ENCODE results near the gene CPNE7. TPM values are rescaled to one million over a fixed set of nuclear protein-coding genes. Genes with fewer than 3 reads are reported as not detected.

CPNE7 gene
- total and polyA plus RNA-seq, 7 experiments from 2014 or later, result 0.39 to 5.2 TPM; not detected in 5

DNA sequence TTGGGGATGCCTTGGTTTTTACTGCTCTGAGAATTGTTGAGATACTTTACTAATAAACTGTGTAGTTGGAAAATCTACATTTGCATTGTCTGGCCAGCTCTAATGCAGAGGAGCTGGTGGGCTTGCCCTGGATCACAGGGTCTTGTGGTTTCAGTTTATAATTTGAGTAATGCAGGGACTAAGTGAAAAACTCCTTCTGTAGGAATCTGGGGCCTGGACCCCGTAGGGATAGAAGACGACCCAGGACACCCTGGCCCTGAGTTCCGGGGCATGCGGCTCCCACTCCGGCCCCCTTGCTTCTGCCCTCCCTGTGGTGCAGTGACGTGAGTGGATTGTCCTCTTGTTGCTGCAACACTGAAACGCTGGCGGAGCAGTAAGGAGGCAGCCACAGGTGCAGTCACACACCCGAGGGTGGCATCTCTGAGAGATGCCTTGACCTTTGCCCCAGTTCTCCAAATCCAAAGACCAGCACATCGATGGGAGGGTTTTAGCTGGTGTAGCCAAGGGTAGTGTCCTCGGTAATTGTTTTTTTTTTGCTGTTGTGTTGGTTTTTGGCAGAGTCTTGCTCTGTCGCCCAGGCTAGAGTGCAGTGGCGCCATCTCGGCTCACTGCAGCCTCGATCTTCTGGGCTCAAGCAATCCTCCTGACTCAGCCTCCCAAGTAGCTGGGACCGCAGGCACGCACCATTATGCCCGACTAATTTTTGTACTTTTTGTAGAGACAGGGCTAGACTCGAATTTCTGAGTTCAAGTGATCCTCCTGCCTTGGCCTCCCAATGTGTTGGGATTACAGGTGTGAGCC is 17.7 kb upstream of the CPNE7 start:
- CTCF ChIA-PET, result interaction anchor here (0.6 to 1.2 kb wide), 4 partner anchors 23 to 241 kb away, joined by 3 to 8 read pairs (median 4); no protein-coding TSS in a partner anchor
- Histone ChIP-seq H3K27me3 (ENCODE audit: control insufficient read depth in 2 of 2, insufficient read depth in 2 of 2, low read length in 2 of 2) (no peaks in the 10 kb centered on the region), H3K27ac (ENCODE audit: low read depth, low read length) (no peak overlapping the region), H3K4me1 (ENCODE audit: control insufficient read depth in 2 of 2, insufficient read depth in 2 of 2, low read length in 2 of 2) (peaks cover 17 to 22% of the 10 kb centered on the region in 2 donors), H3K4me3 (ENCODE audit: low read length) (no peak overlapping the region), H3K36me3 (ENCODE audit: control insufficient read depth in 2 of 3, insufficient read depth in 3 of 3, low read length in 3 of 3) (peaks cover 4 to 61% (median 12%) of the 10 kb centered on the region in 3 experiments), H3K9me3 (ENCODE audit: control insufficient read depth in 2 of 3, low read length in 3 of 3) (no peaks in the 10 kb centered on the region)
- ATAC-seq, result no peak
- peaks cover 22 to 39% (median 31%) of the 10 kb centered on the region in 7 donors for H3K4me1 Mint-ChIP-seq
- peaks cover 0 to 2% (median 0%) of the 10 kb centered on the region in 11 donors for H3K9me3 Mint-ChIP-seq
- H3K36me3 Mint-ChIP-seq, result peaks cover 11 to 27% (median 12%) of the 10 kb centered on the region in 5 donors
- POLR2A ChIA-PET, result interaction anchor here (0.6 to 2.2 kb wide), 7 partner anchors 16 to 121 kb away, joined by 3 to 12 read pairs (median 5); partner anchors contain the start of gene SPG7
- intact Hi-C loops (cut with micrococcal nuclease), result loop anchor here (1.0 kb wide), 1 partner anchor 225 kb away; no protein-coding TSS in a partner anchor
- peak overlapping the region; percentile 5 to 81 (median 56) for H3K4me3 Mint-ChIP-seq
- H3K27ac Mint-ChIP-seq, result peak overlapping the region; percentile 14 to 93 (median 80)
- DNase-seq, result no peak
- H3K27me3 Mint-ChIP-seq, result no peaks in the 10 kb centered on the region

DNA sequence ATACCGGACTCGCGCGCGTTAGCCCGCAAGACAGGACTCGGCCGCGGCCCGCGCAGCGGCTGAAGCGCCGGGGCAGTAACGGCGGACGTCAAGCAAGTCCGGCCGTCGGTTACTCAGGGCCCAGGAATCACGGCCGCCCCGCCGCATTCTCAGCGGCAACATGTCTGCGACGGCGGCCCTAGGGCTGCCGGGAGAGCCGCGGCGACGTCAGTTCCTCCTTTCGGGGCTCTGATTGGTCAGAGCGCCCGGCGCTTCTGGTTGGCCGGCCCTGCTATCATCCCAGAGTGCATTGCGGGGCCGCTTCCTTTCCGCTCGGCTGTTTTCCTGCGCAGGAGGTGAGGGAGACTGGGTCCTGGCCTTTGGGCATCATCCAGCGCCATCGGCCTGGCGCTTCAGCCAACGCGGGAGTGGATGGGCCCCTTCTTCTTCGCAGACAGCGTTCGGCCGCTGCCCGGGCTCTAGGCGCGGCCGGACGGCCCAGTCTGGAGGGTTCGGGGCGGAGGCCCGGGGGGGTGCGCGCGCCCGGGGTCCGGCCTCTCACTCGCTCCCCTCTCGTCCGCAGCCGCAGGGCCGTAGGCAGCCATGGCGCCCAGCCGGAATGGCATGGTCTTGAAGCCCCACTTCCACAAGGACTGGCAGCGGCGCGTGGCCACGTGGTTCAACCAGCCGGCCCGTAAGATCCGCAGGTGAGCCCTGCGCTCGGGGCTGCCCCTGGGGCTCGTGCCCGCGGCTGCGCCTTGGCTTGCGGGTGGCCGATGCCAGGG is 15.0 kb upstream of the CPNE7 start, which contains the start of gene RPL13:
TSS of gene RPL13 (plus strand) at position 305 of the 764 bp plus-strand sequence. CDS start at position 583, 278 bp downstream.
- Histone ChIP-seq H3K4me1 (ENCODE audit: control insufficient read depth in 2 of 2, insufficient read depth in 2 of 2, low read length in 2 of 2) (peaks cover 24 to 42% of the 10 kb centered on the region in 2 donors), H3K27ac (ENCODE audit: low read depth, low read length) (peak within 1 kb of the TSS; percentile 87), H3K36me3 (ENCODE audit: control insufficient read depth in 2 of 3, insufficient read depth in 3 of 3, low read length in 3 of 3) (peaks cover 16 to 59% (median 26%) of the 10 kb centered on the region in 3 experiments), H3K27me3 (ENCODE audit: control insufficient read depth in 2 of 2, insufficient read depth in 2 of 2, low read length in 2 of 2) (no peaks in the 10 kb centered on the region), H3K9me3 (ENCODE audit: control insufficient read depth in 2 of 3, low read length in 3 of 3) (no peaks in the 10 kb centered on the region), H3K4me3 (ENCODE audit: low read length) (peak within 1 kb of the TSS; percentile 97)
- peaks cover 11 to 40% (median 15%) of the 10 kb centered on the region in 5 donors for H3K36me3 Mint-ChIP-seq
- DNase-seq (peak; percentile 79 to 95 (median 92)), ATAC-seq (peak; percentile 96)
- H3K9me3 Mint-ChIP-seq, result peaks cover 0 to 3% (median 0%) of the 10 kb centered on the region in 11 donors
- ChIA-PET POLR2A (interaction anchor here (0.6 to 2.2 kb wide), 10 partner anchors 8 to 245 kb away, joined by 3 to 10 read pairs (median 5); partner anchors contain the start of genes CPNE7 and SPG7), CTCF (no interaction called here)
- intact Hi-C loops (cut with micrococcal nuclease), result loop anchor here (1.0 to 5.0 kb wide), 19 partner anchors 11 to 1608 kb away; partner anchors contain the start of genes ANKRD11 (in 2 of the 2), SPG7 (in 2 of the 2), BANP (in 1 of the 2) and CDH15 (in 1 of the 2)
- H3K27ac Mint-ChIP-seq, result peak within 1 kb of the TSS; percentile 92 to 99 (median 98)
- H3K4me3 Mint-ChIP-seq, result peak within 1 kb of the TSS; percentile 85 to 99 (median 96)
- H3K27me3 Mint-ChIP-seq, result no peaks in the 10 kb centered on the region
- peaks cover 33 to 63% (median 55%) of the 10 kb centered on the region in 7 donors for H3K4me1 Mint-ChIP-seq

DNA sequence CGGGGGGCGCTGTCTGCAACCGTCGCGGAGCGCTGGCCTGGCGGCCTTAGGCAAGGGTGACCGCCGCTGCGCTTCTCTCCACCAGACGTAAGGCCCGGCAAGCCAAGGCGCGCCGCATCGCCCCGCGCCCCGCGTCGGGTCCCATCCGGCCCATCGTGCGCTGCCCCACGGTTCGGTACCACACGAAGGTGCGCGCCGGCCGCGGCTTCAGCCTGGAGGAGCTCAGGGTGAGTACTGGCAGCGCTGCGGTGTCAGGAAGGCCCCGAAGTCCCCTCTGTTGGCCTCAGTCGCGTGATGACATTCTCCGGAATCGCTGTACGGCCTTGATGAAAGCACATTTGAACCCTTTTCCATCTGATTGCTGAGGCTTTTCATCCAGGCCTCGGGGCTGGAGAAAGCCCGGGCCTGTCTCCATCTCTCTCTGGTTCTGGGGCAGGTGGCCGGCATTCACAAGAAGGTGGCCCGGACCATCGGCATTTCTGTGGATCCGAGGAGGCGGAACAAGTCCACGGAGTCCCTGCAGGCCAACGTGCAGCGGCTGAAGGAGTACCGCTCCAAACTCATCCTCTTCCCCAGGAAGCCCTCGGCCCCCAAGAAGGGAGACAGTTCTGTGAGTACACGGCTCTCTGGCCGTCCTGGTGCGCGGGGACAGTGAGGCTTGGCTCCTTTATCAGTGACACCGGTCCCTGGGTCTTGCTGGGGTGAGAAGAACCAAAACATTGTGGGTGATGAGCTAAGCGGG is 14.2 kb upstream of the CPNE7 start:
- intact Hi-C loops (cut with micrococcal nuclease), result loop anchor here (2.0 to 5.0 kb wide), 8 partner anchors 27 to 1609 kb away; partner anchors contain the start of genes BANP (in 1 of the 2) and CDH15 (in 1 of the 2)
- no peaks in the 10 kb centered on the region for H3K27me3 Mint-ChIP-seq
- Histone ChIP-seq H3K36me3 (ENCODE audit: control insufficient read depth in 2 of 3, insufficient read depth in 3 of 3, low read length in 3 of 3) (peaks cover 16 to 52% (median 26%) of the 10 kb centered on the region in 3 experiments), H3K9me3 (ENCODE audit: control insufficient read depth in 2 of 3, low read length in 3 of 3) (no peaks in the 10 kb centered on the region), H3K4me3 (ENCODE audit: low read length) (peak overlapping the region; percentile 97), H3K4me1 (ENCODE audit: control insufficient read depth in 2 of 2, insufficient read depth in 2 of 2, low read length in 2 of 2) (peaks cover 31 to 49% of the 10 kb centered on the region in 2 donors), H3K27me3 (ENCODE audit: control insufficient read depth in 2 of 2, insufficient read depth in 2 of 2, low read length in 2 of 2) (no peaks in the 10 kb centered on the region), H3K27ac (ENCODE audit: low read depth, low read length) (peak overlapping the region; percentile 87)
- H3K9me3 Mint-ChIP-seq, result peaks cover 0 to 3% (median 0%) of the 10 kb centered on the region in 11 donors
- ChIA-PET POLR2A (interaction anchor here (0.6 to 2.2 kb wide), 8 partner anchors 9 to 247 kb away, joined by 3 to 9 read pairs (median 4); partner anchors contain the start of gene CPNE7), CTCF (no interaction called here)
- H3K4me3 Mint-ChIP-seq, result peak overlapping the region; percentile 85 to 99 (median 96)
- no peak for ATAC-seq
- DNase-seq, result peak in 1 of 9 donors; percentile 9
- peaks cover 11 to 40% (median 15%) of the 10 kb centered on the region in 5 donors for H3K36me3 Mint-ChIP-seq
- peak overlapping the region; percentile 78 to 98 (median 88) for H3K27ac Mint-ChIP-seq
- peaks cover 41 to 67% (median 62%) of the 10 kb centered on the region in 7 donors for H3K4me1 Mint-ChIP-seq

DNA sequence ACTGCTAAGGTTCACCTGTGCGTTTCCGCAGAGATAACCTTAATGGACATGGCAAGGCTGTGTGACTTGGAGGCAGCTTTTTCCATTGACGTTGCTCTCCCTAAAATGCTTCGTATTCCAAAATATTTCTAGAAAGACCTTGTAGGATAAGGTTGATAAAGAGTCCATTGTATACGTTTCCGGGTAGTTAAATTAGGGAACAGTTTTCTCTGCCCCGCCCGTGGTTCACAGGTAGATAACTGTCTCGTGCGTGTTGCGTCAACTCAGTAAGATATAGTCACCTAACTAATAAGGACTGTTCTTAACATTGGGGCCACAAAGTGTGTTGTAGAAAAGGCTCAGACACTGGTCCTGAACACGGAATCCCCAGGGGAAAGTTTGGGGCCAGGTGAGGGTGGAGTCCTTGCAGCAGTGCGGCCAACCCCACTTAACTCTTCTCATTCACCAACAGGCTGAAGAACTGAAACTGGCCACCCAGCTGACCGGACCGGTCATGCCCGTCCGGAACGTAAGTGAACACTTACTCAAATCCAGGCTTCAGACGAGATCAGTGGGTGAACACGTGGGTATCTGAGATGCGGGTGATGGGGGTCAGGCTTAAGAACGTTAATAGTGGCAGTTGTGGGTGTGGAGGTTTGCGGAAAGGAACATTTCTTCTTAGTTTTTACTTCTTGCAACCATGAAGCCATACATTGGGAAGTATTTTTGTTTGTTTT is 13.5 kb upstream of the CPNE7 start:
- intact Hi-C loops (cut with micrococcal nuclease), result loop anchor here (2.0 to 5.0 kb wide), 8 partner anchors 27 to 1610 kb away; partner anchors contain the start of genes BANP (in 1 of the 2) and CDH15 (in 1 of the 2)
- no peaks in the 10 kb centered on the region for H3K9me3 ChIP-seq (ENCODE audit: control insufficient read depth in 2 of 3, low read length in 3 of 3)
- peaks cover 16 to 44% (median 26%) of the 10 kb centered on the region in 3 experiments for H3K36me3 ChIP-seq (ENCODE audit: control insufficient read depth in 2 of 3, insufficient read depth in 3 of 3, low read length in 3 of 3)
- H3K4me1 Mint-ChIP-seq, result peaks cover 42 to 65% (median 62%) of the 10 kb centered on the region in 7 donors
- H3K27me3 Mint-ChIP-seq, result no peaks in the 10 kb centered on the region
- peak overlapping the region; percentile 85 to 99 (median 96) for H3K4me3 Mint-ChIP-seq
- ATAC-seq, result no peak
- peaks cover 33 to 49% of the 10 kb centered on the region in 2 donors for H3K4me1 ChIP-seq (ENCODE audit: control insufficient read depth in 2 of 2, insufficient read depth in 2 of 2, low read length in 2 of 2)
- POLR2A ChIA-PET, result interaction anchor here (1.5 to 2.2 kb wide), 5 partner anchors 10 to 246 kb away, joined by 3 to 9 read pairs (median 6); no protein-coding TSS in a partner anchor
- H3K9me3 Mint-ChIP-seq, result peaks cover 0 to 3% (median 0%) of the 10 kb centered on the region in 11 donors
- CTCF ChIA-PET, result no interaction called here
- H3K36me3 Mint-ChIP-seq, result peaks cover 11 to 37% (median 15%) of the 10 kb centered on the region in 5 donors
- H3K27ac Mint-ChIP-seq, result peak overlapping the region; percentile 78 to 98 (median 88)
- H3K27ac ChIP-seq (ENCODE audit: low read depth, low read length), result peak overlapping the region; percentile 87
- peak overlapping the region; percentile 97 for H3K4me3 ChIP-seq (ENCODE audit: low read length)
- H3K27me3 ChIP-seq (ENCODE audit: control insufficient read depth in 2 of 2, insufficient read depth in 2 of 2, low read length in 2 of 2), result no peaks in the 10 kb centered on the region
- no peak for DNase-seq

DNA sequence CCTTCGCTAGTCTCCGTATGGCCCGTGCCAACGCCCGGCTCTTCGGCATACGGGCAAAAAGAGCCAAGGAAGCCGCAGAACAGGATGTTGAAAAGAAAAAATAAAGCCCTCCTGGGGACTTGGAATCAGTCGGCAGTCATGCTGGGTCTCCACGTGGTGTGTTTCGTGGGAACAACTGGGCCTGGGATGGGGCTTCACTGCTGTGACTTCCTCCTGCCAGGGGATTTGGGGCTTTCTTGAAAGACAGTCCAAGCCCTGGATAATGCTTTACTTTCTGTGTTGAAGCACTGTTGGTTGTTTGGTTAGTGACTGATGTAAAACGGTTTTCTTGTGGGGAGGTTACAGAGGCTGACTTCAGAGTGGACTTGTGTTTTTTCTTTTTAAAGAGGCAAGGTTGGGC is 12.6 kb upstream of the CPNE7 start:
- H3K4me1 Mint-ChIP-seq, result peaks cover 38 to 56% (median 54%) of the 10 kb centered on the region in 7 donors
- Histone ChIP-seq H3K27me3 (ENCODE audit: control insufficient read depth in 2 of 2, insufficient read depth in 2 of 2, low read length in 2 of 2) (no peaks in the 10 kb centered on the region), H3K4me3 (ENCODE audit: low read length) (no peak overlapping the region), H3K27ac (ENCODE audit: low read depth, low read length) (peak overlapping the region; percentile 87), H3K36me3 (ENCODE audit: control insufficient read depth in 2 of 3, insufficient read depth in 3 of 3, low read length in 3 of 3) (peaks cover 16 to 41% (median 26%) of the 10 kb centered on the region in 3 experiments), H3K4me1 (ENCODE audit: control insufficient read depth in 2 of 2, insufficient read depth in 2 of 2, low read length in 2 of 2) (peaks cover 33 to 49% of the 10 kb centered on the region in 2 donors), H3K9me3 (ENCODE audit: control insufficient read depth in 2 of 3, low read length in 3 of 3) (no peaks in the 10 kb centered on the region)
- peak overlapping the region in 7 of 9 donors; percentile 67 to 98 (median 84) for H3K27ac Mint-ChIP-seq
- POLR2A ChIA-PET, result interaction anchor here (0.6 to 2.2 kb wide), 6 partner anchors 14 to 273 kb away, joined by 3 to 9 read pairs (median 3); no protein-coding TSS in a partner anchor
- no peaks in the 10 kb centered on the region for H3K27me3 Mint-ChIP-seq
- ATAC-seq (no peak), DNase-seq (no peak)
- H3K4me3 Mint-ChIP-seq, result peak overlapping the region; percentile 37 to 99 (median 96)
- intact Hi-C loops (cut with micrococcal nuclease), result loop anchor here (5.0 kb wide), 5 partner anchors 79 to 1611 kb away; partner anchors contain the start of genes BANP (in 1 of the 2) and CDH15 (in 1 of the 2)
- peaks cover 11 to 36% (median 15%) of the 10 kb centered on the region in 5 donors for H3K36me3 Mint-ChIP-seq
- CTCF ChIA-PET, result interaction anchor here (0.6 kb wide), 1 partner anchor 747 kb away, joined by 4 read pairs; no protein-coding TSS in a partner anchor
- peaks cover 0 to 3% (median 0%) of the 10 kb centered on the region in 11 donors for H3K9me3 Mint-ChIP-seq

Measured in naive thymus-derived CD4-positive, alpha-beta T cell (primary cell).